Loucy (cell line): ENCODE data around the gene OGDHL.
"Not testable (repeated sequence)": the region's sequence is repeated elsewhere in the genome, so short reads cannot be mapped to it uniquely, and the experiment has no call there.

Source experiments
- H2AFZ ChIP-seq: fragments of 200-600 bp; sonication (generic); 2 replicates; pipeline ENCODE4 v1.6.0; 2016; ENCODE audit warnings: antibody characterized with exemption, mild to moderate bottlenecking, low read length, moderate library complexity
- H3F3A ChIP-seq: fragments of 200-600 bp; 2 replicates; pipeline ENCODE4 v1.6.0; 2016; ENCODE audit warnings: antibody characterized with exemption, low read depth, mild to moderate bottlenecking
- H3K27me3 ChIP-seq: fragments of 200-600 bp; sonication (generic); 2 replicates; pipeline ENCODE4 v1.6.1; 2014; ENCODE audit warnings: low read length, mild to moderate bottlenecking; ENCODE audit not compliant: insufficient read depth, poor library complexity, severe bottlenecking
- H3K36me3 ChIP-seq: fragments of 200-600 bp; sonication (generic); 2 replicates; pipeline ENCODE4 v1.6.1; 2016; ENCODE audit warnings: low read length; ENCODE audit not compliant: insufficient read depth
- H3K4me1 ChIP-seq: fragments of 200-600 bp; sonication (generic); 2 replicates; pipeline ENCODE4 v1.5.1; 2014; ENCODE audit warnings: low read length, mild to moderate bottlenecking; ENCODE audit not compliant: insufficient read depth, poor library complexity, severe bottlenecking
- H3K4me2 ChIP-seq: fragments of 200-600 bp; sonication (generic); 2 replicates; pipeline ENCODE4 v1.6.0; 2014; ENCODE audit warnings: antibody characterized with exemption, low read length, low read depth, mild to moderate bottlenecking; ENCODE audit not compliant: poor library complexity, severe bottlenecking
- H3K4me3 ChIP-seq: fragments of 200-600 bp; sonication (generic); 2 replicates; pipeline ENCODE4 v1.5.1; 2014; ENCODE audit warnings: low read length, mild to moderate bottlenecking, mixed read lengths; ENCODE audit not compliant: poor library complexity, severe bottlenecking
- H3K79me2 ChIP-seq: fragments of 200-600 bp; sonication (generic); 2 replicates; pipeline ENCODE4 v1.6.1; 2014; ENCODE audit warnings: low read length; ENCODE audit not compliant: insufficient read depth
- H3K9ac ChIP-seq: fragments of 200-600 bp; sonication (generic); 2 replicates; pipeline ENCODE4 v1.6.0; 2014; ENCODE audit warnings: mild to moderate bottlenecking, low read depth, low read length, moderate library complexity; ENCODE audit not compliant: poor library complexity, severe bottlenecking
- H3K9me2 ChIP-seq: fragments of 200-600 bp; sonication (generic); replicated peaks from 2 replicates; pipeline ENCODE4 v1.6.1; 2016; ENCODE audit warnings: low read depth, low read length, mixed read lengths
- H3K9me3 ChIP-seq: fragments of 200-600 bp; sonication (generic); 2 replicates; pipeline ENCODE4 v1.6.1; 2014; ENCODE audit warnings: mild to moderate bottlenecking, antibody characterized with exemption, low read length, low read depth; ENCODE audit not compliant: insufficient read depth
- H4K20me1 ChIP-seq: fragments of 200-600 bp; sonication (generic); 2 replicates; pipeline ENCODE4 v1.6.0; 2014; ENCODE audit warnings: antibody characterized with exemption, low read length, mild to moderate bottlenecking; ENCODE audit not compliant: insufficient read depth, poor library complexity, severe bottlenecking
- EZH2phosphoT487 ChIP-seq: fragments of 200-600 bp; IDR thresholded peaks from 2 replicates; pipeline ENCODE4 v1.6.1; 2018; ENCODE audit warnings: antibody characterized with exemption, mild to moderate bottlenecking, moderate library complexity, borderline replicate concordance
- TF ChIP-seq, protein P1 (sequence below): fragments of 200-600 bp; sonication (generic); conservative IDR thresholded peaks from 2 replicates; pipeline ENCODE4 v1.5.1; 2014; ENCODE audit warnings: mild to moderate bottlenecking, antibody characterized with exemption, low read length

OGDHL gene

DNA sequence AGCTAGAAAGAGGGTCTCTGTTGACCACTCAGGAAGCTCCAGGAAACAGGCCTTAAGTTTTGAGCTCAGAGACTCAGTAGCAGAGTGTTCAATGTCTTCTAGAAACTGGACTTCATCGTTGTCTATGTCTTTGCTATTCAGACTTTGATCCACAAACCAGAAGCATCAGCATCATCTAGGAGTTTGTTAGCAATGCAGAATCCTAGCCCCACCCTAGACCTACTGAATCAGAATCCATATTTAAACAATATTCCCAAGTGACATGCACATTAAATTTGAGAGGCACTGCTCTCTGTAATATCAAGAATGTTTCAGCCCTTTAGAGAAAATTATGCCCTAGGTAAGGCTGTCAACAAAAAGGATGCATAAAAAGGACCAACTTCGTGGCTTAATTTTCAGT, 12.9 kb upstream of the OGDHL start:
- Histone ChIP-seq H3K9me3 (no peaks in the 10 kb centered on the region; the same call in 1 of the 2 replicates), H3K4me2 (no peak overlapping the region), H3K27me3 (no peaks in the 10 kb centered on the region), H2AFZ (no peak overlapping the region), H3K9me2 (no peaks in the 10 kb centered on the region), H3K4me1 (no peaks in the 10 kb centered on the region), H3K9ac (no peak overlapping the region), H3K79me2 (no peaks in the 10 kb centered on the region), H3K4me3 (no peak overlapping the region), H3K36me3 (no peaks in the 10 kb centered on the region), H4K20me1 (no peaks in the 10 kb centered on the region), H3F3A (no peaks in the 10 kb centered on the region)
- TF ChIP-seq EZH2phosphoT487 = no peak
- TF ChIP-seq, protein P1, sequence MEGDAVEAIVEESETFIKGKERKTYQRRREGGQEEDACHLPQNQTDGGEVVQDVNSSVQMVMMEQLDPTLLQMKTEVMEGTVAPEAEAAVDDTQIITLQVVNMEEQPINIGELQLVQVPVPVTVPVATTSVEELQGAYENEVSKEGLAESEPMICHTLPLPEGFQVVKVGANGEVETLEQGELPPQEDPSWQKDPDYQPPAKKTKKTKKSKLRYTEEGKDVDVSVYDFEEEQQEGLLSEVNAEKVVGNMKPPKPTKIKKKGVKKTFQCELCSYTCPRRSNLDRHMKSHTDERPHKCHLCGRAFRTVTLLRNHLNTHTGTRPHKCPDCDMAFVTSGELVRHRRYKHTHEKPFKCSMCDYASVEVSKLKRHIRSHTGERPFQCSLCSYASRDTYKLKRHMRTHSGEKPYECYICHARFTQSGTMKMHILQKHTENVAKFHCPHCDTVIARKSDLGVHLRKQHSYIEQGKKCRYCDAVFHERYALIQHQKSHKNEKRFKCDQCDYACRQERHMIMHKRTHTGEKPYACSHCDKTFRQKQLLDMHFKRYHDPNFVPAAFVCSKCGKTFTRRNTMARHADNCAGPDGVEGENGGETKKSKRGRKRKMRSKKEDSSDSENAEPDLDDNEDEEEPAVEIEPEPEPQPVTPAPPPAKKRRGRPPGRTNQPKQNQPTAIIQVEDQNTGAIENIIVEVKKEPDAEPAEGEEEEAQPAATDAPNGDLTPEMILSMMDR = no peak

DNA sequence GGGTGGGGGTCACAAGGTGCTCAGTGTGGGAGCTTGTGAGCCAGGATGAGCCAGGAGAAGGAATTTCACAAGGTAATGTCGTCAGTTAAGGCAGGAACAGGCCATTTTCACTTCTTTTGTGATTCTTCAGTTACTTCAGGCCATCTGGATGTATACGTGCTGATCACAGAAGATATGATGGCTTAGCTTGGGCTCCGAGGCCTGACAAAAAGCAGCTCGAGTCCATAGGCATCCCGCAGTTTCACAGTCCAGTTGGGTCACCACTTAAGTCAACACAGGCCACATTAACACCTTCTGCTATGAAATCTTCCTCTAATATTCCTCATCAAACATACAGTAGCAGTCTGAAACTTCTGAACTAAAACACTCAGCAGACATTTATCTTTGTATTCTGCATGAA, 10.8 kb upstream of the OGDHL start:
- not testable (repeated sequence) for H4K20me1 ChIP-seq

DNA sequence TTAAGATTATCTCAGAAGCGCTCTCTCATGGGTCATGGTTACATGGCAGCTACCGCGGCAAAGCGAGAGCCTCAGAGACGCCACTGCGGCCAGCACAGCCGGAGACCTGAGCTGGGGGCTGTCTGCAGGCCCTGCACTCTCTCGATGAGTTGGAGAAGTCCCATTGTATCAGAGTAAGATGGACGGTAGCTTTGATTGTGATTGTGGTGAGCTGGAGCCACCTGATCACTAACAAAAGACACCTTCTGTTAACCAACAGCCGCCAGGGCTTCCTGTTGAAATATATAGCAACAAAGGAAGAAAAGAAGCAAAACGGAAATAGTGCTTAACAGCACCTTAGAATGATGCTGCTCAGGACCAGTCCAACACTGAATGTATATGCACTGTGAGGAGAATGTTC, 8.9 kb upstream of the OGDHL start:
- H3K4me1 ChIP-seq, H3K9ac ChIP-seq, H3K9me2 ChIP-seq, H3K27me3 ChIP-seq, H3K9me3 ChIP-seq, H3K4me2 ChIP-seq, H3K36me3 ChIP-seq, H3K79me2 ChIP-seq, H3K4me3 ChIP-seq, H4K20me1 ChIP-seq, H3F3A ChIP-seq: not testable (repeated sequence)
- H2AFZ ChIP-seq = peak overlapping the region; percentile 50; the same call in 1 of the 2 replicates

More for the DNA sequence above, 10.8 kb upstream of the OGDHL start:
- H3K9me3 ChIP-seq, H3K9ac ChIP-seq, H3K4me2 ChIP-seq, H3K4me3 ChIP-seq, H3F3A ChIP-seq, H3K9me2 ChIP-seq, H3K79me2 ChIP-seq, H2AFZ ChIP-seq, H3K27me3 ChIP-seq, H3K36me3 ChIP-seq, H3K4me1 ChIP-seq: not testable (repeated sequence)

DNA sequence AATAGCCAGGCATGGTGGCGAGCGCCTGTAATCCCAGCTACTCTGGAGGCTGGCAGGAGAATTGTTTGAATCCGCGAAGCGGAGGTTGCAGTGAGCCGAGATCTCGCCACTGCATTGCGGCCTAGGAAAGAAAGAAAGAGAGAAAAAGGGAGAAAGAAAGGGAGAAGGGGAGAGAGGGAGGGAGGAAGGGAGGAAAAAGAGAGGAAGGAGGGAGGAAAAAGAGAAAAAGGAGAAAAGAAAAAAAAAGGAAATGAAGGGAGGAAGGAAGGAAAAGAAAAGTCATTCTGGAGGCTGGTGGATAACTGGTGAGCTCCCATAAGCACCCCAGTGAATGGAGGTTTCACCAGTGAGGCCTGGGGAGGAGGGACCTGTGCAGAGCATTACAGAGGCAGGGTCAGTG, 7.6 kb upstream of the OGDHL start:
- no peaks in the 10 kb centered on the region for H3K4me1 ChIP-seq
- H4K20me1 ChIP-seq = no peaks in the 10 kb centered on the region
- no peak overlapping the region for H3K9ac ChIP-seq
- no peak overlapping the region for H3K4me2 ChIP-seq
- no peaks in the 10 kb centered on the region for H3K27me3 ChIP-seq
- H3K9me2 ChIP-seq = no peaks in the 10 kb centered on the region
- H3K79me2 ChIP-seq = no peaks in the 10 kb centered on the region
- H3K9me3 ChIP-seq = no peaks in the 10 kb centered on the region
- no peak overlapping the region for H2AFZ ChIP-seq
- H3K4me3 ChIP-seq = no peak overlapping the region
- no peak for TF ChIP-seq EZH2phosphoT487
- TF ChIP-seq, protein P1 = no peak
- H3F3A ChIP-seq = no peaks in the 10 kb centered on the region
- no peaks in the 10 kb centered on the region for H3K36me3 ChIP-seq
